IPS-11a (cell line): ENCODE results near the gene TBC1D1.

Experiments used
- H3K4me3 ChIP-seq: one replicate; pipeline ENCODE4 v1.5.1; 2013; ENCODE audit warnings: low read depth, low read length, control low read depth

Gene TBC1D1

DNA sequence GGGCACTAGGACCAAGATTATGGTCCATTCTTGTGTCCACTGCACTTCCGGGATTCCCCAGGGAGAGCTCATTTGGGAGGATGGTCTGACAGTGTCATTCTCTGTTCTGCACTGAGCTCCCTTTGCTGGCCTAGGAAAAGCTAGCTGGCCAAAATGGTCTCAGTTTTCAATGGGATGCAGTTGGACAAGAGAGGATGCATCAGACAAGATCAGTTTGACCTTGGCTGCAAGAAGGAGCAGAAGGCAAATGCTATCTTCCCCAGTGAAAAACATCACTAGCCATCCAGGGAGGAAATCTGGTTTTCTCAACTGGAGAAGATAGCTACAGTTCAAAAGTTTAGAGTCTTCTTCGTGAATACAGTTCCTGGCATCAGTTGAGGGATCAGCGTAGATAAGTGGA, 290.4 kb downstream of the TBC1D1 start:
- no peak overlapping the region for H3K4me3 ChIP-seq

DNA sequence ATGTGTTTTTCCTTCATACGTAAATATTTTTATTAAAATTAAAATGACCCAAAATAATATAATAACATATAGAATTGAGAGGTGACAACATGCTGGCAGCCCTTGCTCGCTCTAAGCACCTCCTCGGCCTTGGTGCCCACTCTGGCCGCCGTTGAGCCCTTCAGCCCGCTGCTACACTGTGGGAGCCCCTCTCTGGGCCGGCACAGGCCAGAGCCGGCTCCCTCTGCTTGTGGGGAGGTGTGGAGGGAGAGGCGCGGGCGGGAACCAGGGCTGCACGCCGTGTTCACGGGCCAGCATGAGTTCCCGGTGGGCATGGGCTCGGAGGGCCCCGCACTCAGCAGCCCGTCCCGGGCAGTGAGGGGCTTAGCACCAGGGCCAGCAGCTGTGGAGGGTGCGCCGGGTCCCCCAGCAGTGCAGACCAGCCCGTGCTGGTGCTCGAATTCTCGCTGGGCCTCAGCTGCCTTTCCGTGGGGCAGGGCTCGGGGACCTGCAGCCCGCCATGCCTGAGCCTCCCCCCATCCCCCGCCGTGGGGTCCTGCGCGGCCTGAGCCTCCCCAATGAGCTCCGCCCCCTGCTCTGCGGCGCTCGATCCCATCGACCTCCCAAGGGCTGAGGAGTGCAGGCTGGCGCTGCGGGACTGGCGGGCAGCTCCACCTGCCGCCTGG, 291.6 kb downstream of the TBC1D1 start:
- H3K4me3 ChIP-seq, result no peak overlapping the region

- H3K4me3 ChIP-seq, result no peak overlapping the region
Observed at GRCh38 chr4:38184404-38184803, 293.5 kb downstream of the TBC1D1 start.

- no peak overlapping the region for H3K4me3 ChIP-seq
Observed at GRCh38 chr4:38185406-38186144, 294.7 kb downstream of the TBC1D1 start.

DNA sequence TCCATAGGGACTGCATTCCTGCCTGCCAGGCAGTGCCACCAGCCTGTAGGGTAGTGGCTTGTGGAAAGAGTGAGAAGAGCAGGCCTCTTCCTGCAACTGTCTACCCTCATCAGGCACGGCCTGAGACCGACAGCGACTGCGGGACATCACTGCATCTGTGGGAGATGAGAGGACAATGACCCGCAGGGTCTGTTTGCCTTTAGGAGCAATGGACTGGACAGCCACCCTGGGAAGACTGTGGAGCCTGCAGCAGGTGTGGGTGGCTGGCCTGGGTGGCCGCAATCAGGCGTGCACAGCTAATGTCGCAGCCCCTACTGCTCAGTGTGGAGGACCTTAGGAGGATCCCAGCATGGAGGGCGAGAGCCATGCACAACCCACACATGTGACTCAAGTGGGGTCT, 297.3 kb downstream of the TBC1D1 start:
- H3K4me3 ChIP-seq, result no peak overlapping the region

DNA sequence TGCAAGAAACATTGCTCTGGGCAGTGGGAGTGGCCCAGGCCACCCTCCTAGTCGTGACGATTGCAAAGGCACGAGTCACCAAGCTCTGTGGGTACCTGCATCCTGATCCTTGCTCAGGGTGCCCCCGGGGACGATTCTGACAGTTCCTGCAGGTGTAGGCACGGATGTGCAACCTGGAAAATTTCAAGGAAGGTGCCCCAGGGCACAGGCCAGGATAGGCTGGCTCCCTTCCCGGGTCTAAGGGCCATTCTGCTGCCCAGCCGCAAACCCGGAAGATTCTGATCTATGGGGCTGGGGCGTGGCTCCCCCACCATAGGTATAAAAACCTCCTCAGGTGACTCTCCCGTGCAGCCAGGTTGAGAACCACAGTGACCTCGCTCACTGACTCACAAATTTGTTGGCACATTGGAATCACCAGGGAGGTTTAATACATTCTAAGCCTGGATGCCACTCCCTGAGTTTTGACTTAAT, 297.8 kb downstream of the TBC1D1 start:
- H3K4me3 ChIP-seq, result no peak overlapping the region
